OCI-LY1 (cell line): ENCODE results near the gene SPSB3.

Experiments
- CTCF ChIP-seq: fragments of 200-600 bp; sonication (generic), shearing (Covaris generic); IDR thresholded peaks from 2 replicates; pipeline ENCODE4 v1.5.1; 2017; ENCODE audit warnings: mild to moderate bottlenecking, antibody characterized with exemption, low read length, moderate library complexity, mixed read lengths
- EZH2 ChIP-seq: fragments of 200-600 bp; sonication (generic), shearing (Covaris generic); IDR thresholded peaks from 2 replicates; pipeline ENCODE4 v1.8.0; 2017; ENCODE audit warnings: borderline replicate concordance, mixed run types, mild to moderate bottlenecking, antibody characterized with exemption, low read length, moderate library complexity, mixed read lengths

- TF ChIP-seq CTCF, result no peak
- no peak for TF ChIP-seq EZH2
These were observed 44.6 kb upstream of the SPSB3 start, which contains the start of the genes FAHD1 and HAGH for GRCh38 chr16:1826691-1827573.
